CD4-positive, alpha-beta memory T cell (primary cell): ENCODE results near the gene NAALADL2. TPM values are rescaled to one million over a fixed set of nuclear protein-coding genes. Genes with fewer than 3 reads are reported as not detected.

Experiments
- CTCF ChIA-PET: fragments of 350-600 bp; sonication (Branson Sonifier 250); formaldehyde crosslinking; loops from one replicate; lab custom pipeline; 2021; ENCODE audit warnings: inconsistent platforms; ENCODE audit not compliant: partially characterized antibody; lab: Charles Lee
- POLR2A ChIA-PET: fragments of 350-600 bp; sonication (Branson Sonifier 250); formaldehyde crosslinking; loops from one replicate; lab custom pipeline; 2021; ENCODE audit not compliant: partially characterized antibody; lab: Charles Lee
- DNase-seq, 5 donors: peaks; one replicate each; pipeline versions ENCODE4 v3.0.0 to v3.0.0-alpha.2; 2020 to 2022; ENCODE audit warnings: mixed read lengths in 1 of 5
- H3K27ac ChIP-seq: one replicate; pipeline ENCODE4 v1.7.0; 2013; ENCODE audit warnings: low read depth, low read length
- H3K27me3 ChIP-seq: 2 replicates; pipeline ENCODE4 v1.7.0; 2013; ENCODE audit warnings: mild to moderate bottlenecking, low read length, moderate library complexity; ENCODE audit not compliant: insufficient read depth
- H3K36me3 ChIP-seq: 2 replicates; pipeline ENCODE4 v1.7.0; 2013; ENCODE audit warnings: mild to moderate bottlenecking, low read length, moderate library complexity; ENCODE audit not compliant: insufficient read depth
- H3K4me1 ChIP-seq: 2 replicates; pipeline ENCODE4 v1.7.0; 2013; ENCODE audit warnings: mild to moderate bottlenecking, low read length, moderate library complexity; ENCODE audit not compliant: insufficient read depth
- H3K4me3 ChIP-seq, 2 donors: one replicate each; pipeline ENCODE4 v1.7.0; 2013; ENCODE audit warnings: low read length in 2 of 2, mild to moderate bottlenecking in 1 of 2
- H3K9me3 ChIP-seq, 2 donors: one replicate each; pipeline ENCODE4 v1.7.0; 2013; ENCODE audit warnings: low read length in 2 of 2, control low read depth in 1 of 2; ENCODE audit not compliant: control insufficient read depth in 1 of 2
- H3K27ac Mint-ChIP-seq, 7 donors: one replicate each; pipeline ENCODE4 v1.8.0; 2020 to 2021; ENCODE audit warnings: mixed read lengths in 7 of 7, mild to moderate bottlenecking in 6 of 7, inconsistent platforms in 3 of 7, moderate library complexity in 3 of 7
- H3K27me3 Mint-ChIP-seq, 2 donors: one replicate each; pipeline ENCODE4 v1.8.0; 2020 to 2021; ENCODE audit warnings: mixed read lengths in 2 of 2
- H3K36me3 Mint-ChIP-seq, 2 donors: one replicate each; pipeline ENCODE4 v1.8.0; 2020 to 2021; ENCODE audit warnings: mixed read lengths in 2 of 2, inconsistent platforms in 1 of 2, mild to moderate bottlenecking in 1 of 2
- H3K4me1 Mint-ChIP-seq, 4 donors: one replicate each; pipeline ENCODE4 v1.8.0; 2020 to 2021; ENCODE audit warnings: mixed read lengths in 4 of 4, mild to moderate bottlenecking in 1 of 4
- H3K4me3 Mint-ChIP-seq, 8 donors: one replicate each; pipeline ENCODE4 v1.8.0; 2020 to 2021; ENCODE audit warnings: mixed read lengths in 8 of 8, mild to moderate bottlenecking in 7 of 8, moderate library complexity in 6 of 8, inconsistent platforms in 3 of 8
- H3K9me3 Mint-ChIP-seq, 8 donors: one replicate each; pipeline ENCODE4 v1.8.0; 2020 to 2021; ENCODE audit warnings: mixed read lengths in 8 of 8, mild to moderate bottlenecking in 5 of 8, inconsistent platforms in 3 of 8, moderate library complexity in 1 of 8
- intact Hi-C: fragments of 100-400 bp; cut with micrococcal nuclease; formaldehyde crosslinking; loops from one replicate; pipeline ENCODE4 v1.15.1; 2023
- polyA plus RNA-seq, 2 donors: library from polyadenylated mRNA; unstranded; fragments of 300-500 nt; fragmentation: Illumina TruSeq; gene quantifications; one replicate each; pipeline ENCODE4 v1.2.3, GENCODE V29; 2021
- total RNA-seq, 2 experiments: library from RNA; stranded (reverse); gene quantifications; one replicate each; pipeline ENCODE4 v1.2.3, GENCODE V29; 2021

Gene NAALADL2
- total and polyA plus RNA-seq, 4 experiments from 2014 or later: not detected

GRCh38 chr3:175272392-175272791, 413.3 kb downstream of the NAALADL2 start:
- no peaks in the 10 kb centered on the region for H3K4me1 Mint-ChIP-seq

GRCh38 chr3:175273573-175273972, 414.4 kb downstream of the NAALADL2 start:
- no peaks in the 10 kb centered on the region for H3K4me1 Mint-ChIP-seq
- no peak overlapping the region for H3K27ac Mint-ChIP-seq
- Histone ChIP-seq H3K9me3 (no peaks in the 10 kb centered on the region), H3K36me3 (no peaks in the 10 kb centered on the region), H3K4me3 (no peak overlapping the region), H3K4me1 (no peaks in the 10 kb centered on the region), H3K27me3 (no peaks in the 10 kb centered on the region), H3K27ac (no peak overlapping the region)
- no peak for DNase-seq
- ChIA-PET POLR2A (no interaction called here), CTCF (no interaction called here)
- H3K36me3 Mint-ChIP-seq: no peaks in the 10 kb centered on the region
- peaks cover 0 to 9% (median under 1%) of the 10 kb centered on the region in 8 donors for H3K9me3 Mint-ChIP-seq
- intact Hi-C loops: no loop called here
- no peak overlapping the region for H3K4me3 Mint-ChIP-seq
- H3K27me3 Mint-ChIP-seq: no peaks in the 10 kb centered on the region

More at GRCh38 chr3:175272392-175272791, 413.3 kb downstream of the NAALADL2 start:
- POLR2A ChIA-PET: no interaction called here
- Mint-ChIP-seq H3K4me3 (no peak overlapping the region), H3K36me3 (no peaks in the 10 kb centered on the region), H3K27ac (no peak overlapping the region), H3K9me3 (peaks cover 0 to 8% (median under 1%) of the 10 kb centered on the region in 8 donors), H3K27me3 (no peaks in the 10 kb centered on the region)
- Histone ChIP-seq H3K4me3 (no peak overlapping the region), H3K4me1 (no peaks in the 10 kb centered on the region), H3K36me3 (no peaks in the 10 kb centered on the region), H3K27ac (no peak overlapping the region), H3K27me3 (no peaks in the 10 kb centered on the region), H3K9me3 (no peaks in the 10 kb centered on the region)
- CTCF ChIA-PET: no interaction called here
- DNase-seq: no peak
- intact Hi-C loops: no loop called here

GRCh38 chr3:175274056-175274455, 414.9 kb downstream of the NAALADL2 start:
- Mint-ChIP-seq H3K4me1 (no peaks in the 10 kb centered on the region), H3K36me3 (no peaks in the 10 kb centered on the region), H3K27me3 (no peaks in the 10 kb centered on the region), H3K9me3 (peaks cover 0 to 9% (median under 1%) of the 10 kb centered on the region in 8 donors), H3K27ac (no peak overlapping the region), H3K4me3 (no peak overlapping the region)
- H3K9me3 ChIP-seq: no peaks in the 10 kb centered on the region
- DNase-seq: no peak
- ChIA-PET POLR2A (no interaction called here), CTCF (no interaction called here)
- H3K27ac ChIP-seq: no peak overlapping the region
- intact Hi-C loops: no loop called here
- no peaks in the 10 kb centered on the region for H3K36me3 ChIP-seq
- H3K4me1 ChIP-seq: no peaks in the 10 kb centered on the region
- H3K27me3 ChIP-seq: no peaks in the 10 kb centered on the region
- no peak overlapping the region for H3K4me3 ChIP-seq

- no peaks in the 10 kb centered on the region for H3K36me3 ChIP-seq
- no peaks in the 10 kb centered on the region for H3K27me3 ChIP-seq
- CTCF ChIA-PET: no interaction called here
- no peak overlapping the region for H3K4me3 ChIP-seq
- Mint-ChIP-seq H3K4me1 (no peaks in the 10 kb centered on the region), H3K4me3 (no peak overlapping the region), H3K9me3 (peaks cover 0 to 9% (median under 1%) of the 10 kb centered on the region in 8 donors), H3K27me3 (no peaks in the 10 kb centered on the region), H3K36me3 (no peaks in the 10 kb centered on the region), H3K27ac (no peak overlapping the region)
- POLR2A ChIA-PET: no interaction called here
- no peak for DNase-seq
- H3K9me3 ChIP-seq: no peaks in the 10 kb centered on the region
- H3K4me1 ChIP-seq: no peaks in the 10 kb centered on the region
- no peak overlapping the region for H3K27ac ChIP-seq
- intact Hi-C loops: no loop called here
Measured at GRCh38 chr3:175274474-175275218, 415.5 kb downstream of the NAALADL2 start.

- Mint-ChIP-seq H3K27ac (no peak overlapping the region), H3K4me3 (no peak overlapping the region), H3K27me3 (no peaks in the 10 kb centered on the region), H3K36me3 (no peaks in the 10 kb centered on the region), H3K9me3 (peaks cover 0 to 9% (median 1%) of the 10 kb centered on the region in 8 donors), H3K4me1 (no peaks in the 10 kb centered on the region)
- DNase-seq: no peak
- Histone ChIP-seq H3K27me3 (no peaks in the 10 kb centered on the region), H3K9me3 (no peaks in the 10 kb centered on the region), H3K27ac (no peak overlapping the region), H3K4me1 (no peaks in the 10 kb centered on the region), H3K4me3 (no peak overlapping the region), H3K36me3 (no peaks in the 10 kb centered on the region)
- intact Hi-C loops: no loop called here
- CTCF ChIA-PET: no interaction called here
- POLR2A ChIA-PET: no interaction called here
Measured at GRCh38 chr3:175278680-175279079, 419.5 kb downstream of the NAALADL2 start.

- Mint-ChIP-seq H3K36me3 (no peaks in the 10 kb centered on the region), H3K4me1 (no peaks in the 10 kb centered on the region), H3K4me3 (no peak overlapping the region), H3K27me3 (no peaks in the 10 kb centered on the region), H3K27ac (no peak overlapping the region), H3K9me3 (peaks cover 0 to 9% (median 2%) of the 10 kb centered on the region in 8 donors)
- Histone ChIP-seq H3K27me3 (no peaks in the 10 kb centered on the region), H3K4me1 (no peaks in the 10 kb centered on the region), H3K36me3 (no peaks in the 10 kb centered on the region), H3K4me3 (no peak overlapping the region), H3K27ac (no peak overlapping the region), H3K9me3 (no peaks in the 10 kb centered on the region)
- CTCF ChIA-PET: interaction anchor here (1.0 kb wide), 1 partner anchor 12 kb away, joined by 3 read pairs; no protein-coding TSS in a partner anchor
- intact Hi-C loops: no loop called here
- DNase-seq: no peak
- POLR2A ChIA-PET: no interaction called here
Measured at GRCh38 chr3:175279457-175279856, 420.3 kb downstream of the NAALADL2 start.

- H3K27me3 ChIP-seq: no peaks in the 10 kb centered on the region
- H3K4me1 ChIP-seq: no peaks in the 10 kb centered on the region
- no peak for DNase-seq
- peaks cover 0 to 9% (median 2%) of the 10 kb centered on the region in 8 donors for H3K9me3 Mint-ChIP-seq
- H3K36me3 ChIP-seq: no peaks in the 10 kb centered on the region
- H3K4me1 Mint-ChIP-seq: no peaks in the 10 kb centered on the region
- no peaks in the 10 kb centered on the region for H3K27me3 Mint-ChIP-seq
- H3K9me3 ChIP-seq: no peaks in the 10 kb centered on the region
- H3K4me3 ChIP-seq: no peak overlapping the region
- no peak overlapping the region for H3K4me3 Mint-ChIP-seq
- no peaks in the 10 kb centered on the region for H3K36me3 Mint-ChIP-seq
- no peak overlapping the region for H3K27ac ChIP-seq
- H3K27ac Mint-ChIP-seq: no peak overlapping the region
- ChIA-PET CTCF (interaction anchor here (1.0 kb wide), 1 partner anchor 12 kb away, joined by 3 read pairs; no protein-coding TSS in a partner anchor), POLR2A (no interaction called here)
- intact Hi-C loops: no loop called here
Measured at GRCh38 chr3:175279911-175280310, 420.8 kb downstream of the NAALADL2 start.
